SK-N-SH treated with all-trans-retinoic acid at 6 μM for 48 hours (cell line): ENCODE results near the gene RPS6KA2.

Experiments used
- ARNTL ChIP-seq: fragments of 450-650 bp; formaldehyde crosslinking; IDR thresholded peaks from 2 replicates; pipeline ENCODE4 v1.5.0; 2020; ENCODE audit warnings: low read depth, mild to moderate bottlenecking, moderate library complexity, borderline replicate concordance
- RARB ChIP-seq: fragments of 250-450 bp; sonication (Bioruptor Pico); IDR thresholded peaks from 2 replicates; pipeline ENCODE4 v1.8.0; 2021; ENCODE audit warnings: mild to moderate bottlenecking, moderate library complexity
- SNAI2 ChIP-seq: fragments of 250-450 bp; sonication (Bioruptor Pico); IDR thresholded peaks from 2 replicates; pipeline ENCODE4 v1.5.0; 2020; ENCODE audit warnings: mild to moderate bottlenecking, moderate library complexity
- ZNF565 ChIP-seq: fragments of 450-650 bp; formaldehyde crosslinking; conservative IDR thresholded peaks from 2 replicates; pipeline ENCODE4 v1.5.0; 2020; ENCODE audit warnings: low read depth, mild to moderate bottlenecking, moderate library complexity
- TF ChIP-seq, protein P1 (sequence below): fragments of 250-450 bp; sonication (Bioruptor Pico); IDR thresholded peaks from 2 replicates; pipeline ENCODE4 v1.5.1; 2020; ENCODE audit warnings: low read depth, mild to moderate bottlenecking, moderate library complexity

DNA sequence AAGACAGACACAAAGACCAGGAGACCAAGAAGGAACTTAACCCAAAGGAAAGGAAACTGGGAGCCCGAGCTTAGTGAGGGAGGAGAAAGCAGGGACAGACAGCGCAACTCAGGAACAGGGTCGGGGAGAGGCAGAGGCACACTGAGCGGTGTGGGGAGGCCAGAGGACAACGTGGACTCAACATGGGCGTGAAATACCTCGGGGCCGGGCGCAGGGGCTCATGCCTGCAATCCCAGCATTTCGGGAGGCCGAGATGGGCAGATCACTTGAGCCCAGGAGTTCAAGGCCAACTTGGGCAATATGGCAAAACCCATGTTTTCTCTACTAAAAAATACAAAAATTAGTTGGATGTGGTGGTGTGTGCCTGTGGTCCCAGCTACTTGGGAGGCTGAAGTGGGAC lies 5.7 kb upstream of the RPS6KA2 start:
- TF ChIP-seq ZNF565 (CRISPR knock-in tag), result no peak
- TF ChIP-seq ARNTL (CRISPR knock-in tag), result no peak
- TF ChIP-seq, protein P1, sequence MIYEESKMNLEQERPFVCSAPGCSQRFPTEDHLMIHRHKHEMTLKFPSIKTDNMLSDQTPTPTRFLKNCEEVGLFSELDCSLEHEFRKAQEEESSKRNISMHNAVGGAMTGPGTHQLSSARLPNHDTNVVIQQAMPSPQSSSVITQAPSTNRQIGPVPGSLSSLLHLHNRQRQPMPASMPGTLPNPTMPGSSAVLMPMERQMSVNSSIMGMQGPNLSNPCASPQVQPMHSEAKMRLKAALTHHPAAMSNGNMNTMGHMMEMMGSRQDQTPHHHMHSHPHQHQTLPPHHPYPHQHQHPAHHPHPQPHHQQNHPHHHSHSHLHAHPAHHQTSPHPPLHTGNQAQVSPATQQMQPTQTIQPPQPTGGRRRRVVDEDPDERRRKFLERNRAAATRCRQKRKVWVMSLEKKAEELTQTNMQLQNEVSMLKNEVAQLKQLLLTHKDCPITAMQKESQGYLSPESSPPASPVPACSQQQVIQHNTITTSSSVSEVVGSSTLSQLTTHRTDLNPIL (CRISPR knock-in tag), result no peak
- no peak for TF ChIP-seq RARB (CRISPR knock-in tag)
- no peak for TF ChIP-seq SNAI2
